Stimulated activated CD8-positive, alpha-beta memory T cell treated with anti-CD3 and anti-CD28 coated beads, Interleukin-15, amount 100 ng/mL, for 4 hours (primary cell): ENCODE results near the gene DNAH3.
"Not testable (repeated sequence)": the region's sequence is repeated elsewhere in the genome, so short reads cannot be mapped to it uniquely, and the experiment has no call there.

Source experiments
- DNase-seq, 2 donors: peaks; one replicate each; pipeline ENCODE4 v3.0.0-alpha.2; 2020; ENCODE audit warnings: low read depth in 2 of 2

Gene DNAH3

DNA sequence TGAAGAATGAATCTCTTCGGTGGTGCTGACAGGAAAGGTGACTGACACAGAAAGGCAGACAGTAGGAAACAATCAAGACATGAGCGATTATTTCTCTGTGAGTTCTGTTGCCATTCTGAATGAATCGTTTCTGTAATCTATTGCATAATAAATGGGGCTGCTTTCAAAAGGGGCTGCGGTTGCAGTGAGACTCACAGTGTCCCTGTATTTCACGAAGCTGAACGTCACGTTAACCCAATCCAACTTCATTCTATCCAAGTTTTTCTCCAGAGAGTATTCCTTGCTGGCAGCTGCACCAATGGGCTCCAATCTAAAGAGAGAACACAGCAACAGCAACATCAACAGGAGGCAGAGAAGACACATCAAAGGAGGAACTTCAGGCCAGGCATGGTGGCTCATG is 75.4 kb downstream of the DNAH3 start:
- no peak for DNase-seq

- DNase-seq, result no peak
Measured at GRCh38 chr16:21072976-21073375, 77.7 kb downstream of the DNAH3 start.

DNA sequence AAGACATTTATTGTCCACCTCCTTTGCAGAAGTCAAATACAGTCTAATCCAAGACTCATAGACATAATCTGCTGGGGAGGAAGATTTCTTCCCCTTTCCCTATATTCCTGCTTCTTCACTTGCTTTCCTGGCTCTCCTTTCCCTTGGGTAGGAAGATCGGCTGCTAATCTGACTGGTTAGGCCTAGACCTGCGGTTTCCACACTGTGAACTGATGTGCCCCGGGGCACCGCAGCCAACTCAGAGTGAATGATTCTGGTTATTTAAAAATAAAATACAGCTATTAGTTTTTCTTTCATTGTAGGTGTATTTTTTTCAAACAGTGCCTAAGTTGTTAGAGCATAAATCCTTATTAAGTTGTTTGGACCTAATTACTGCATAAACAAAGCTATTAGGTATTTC is 78.9 kb downstream of the DNAH3 start:
- DNase-seq, result no peak

DNA sequence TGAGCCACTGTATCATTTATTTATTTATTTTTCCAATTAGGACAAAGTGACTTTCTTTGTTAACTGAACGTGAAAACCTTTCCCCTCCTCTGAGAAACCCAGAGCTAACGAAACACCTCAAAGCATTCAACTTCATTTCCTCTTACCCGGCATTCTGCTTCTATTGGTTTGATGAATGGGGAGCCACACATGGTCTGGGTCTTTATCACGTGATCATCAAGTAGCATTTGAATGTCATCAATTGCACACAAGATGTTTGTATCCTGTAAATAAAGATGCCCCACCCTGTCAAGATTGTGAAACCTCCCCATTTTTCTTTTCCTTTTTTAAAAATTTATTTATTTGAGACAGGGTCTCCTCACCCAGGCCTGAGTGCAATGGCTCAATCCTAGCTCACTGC is 80.1 kb downstream of the DNAH3 start:
- DNase-seq, result no peak

DNA sequence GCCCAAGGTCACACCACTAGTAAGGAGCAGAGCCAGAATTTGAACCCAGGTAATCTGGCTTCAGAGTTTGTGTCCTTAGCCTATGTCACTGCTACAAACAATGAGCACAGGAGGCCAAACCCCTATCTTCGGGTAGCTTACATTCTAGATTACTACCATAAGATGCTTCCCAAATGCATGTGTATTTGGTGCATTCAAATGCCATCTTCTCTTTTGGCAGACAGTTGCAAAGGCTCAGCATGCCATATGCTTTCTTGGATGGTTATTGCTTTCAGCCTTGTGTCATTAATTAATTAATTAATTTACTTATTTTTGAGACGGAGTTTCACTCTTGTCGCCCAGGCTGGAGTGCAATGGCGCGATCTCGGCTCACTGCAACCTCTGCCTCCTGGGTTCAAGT is 80.7 kb downstream of the DNAH3 start:
- DNase-seq, result no peak

- DNase-seq, result no peak
Measured at GRCh38 chr16:21064203-21064602, 86.4 kb downstream of the DNAH3 start.

DNA sequence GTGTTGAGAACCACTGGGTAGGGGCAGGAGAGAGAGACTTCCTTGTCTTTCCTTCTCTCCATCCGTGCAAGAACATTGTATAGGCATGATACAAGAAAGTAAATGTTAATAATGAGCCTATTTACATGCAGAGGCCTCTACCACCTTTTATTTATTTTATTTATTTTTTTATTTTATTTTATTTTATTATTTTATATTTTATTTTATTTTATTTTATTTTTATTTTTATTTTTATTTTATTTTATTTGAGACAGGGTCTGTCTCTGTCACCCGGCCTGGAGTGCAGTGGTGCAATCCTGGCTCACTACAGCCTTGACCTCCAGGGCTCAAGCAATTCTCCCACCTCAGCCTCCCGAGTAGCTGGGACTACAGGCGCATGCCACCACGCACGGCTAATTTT is 87.3 kb downstream of the DNAH3 start:
- not testable (repeated sequence) for DNase-seq

DNA sequence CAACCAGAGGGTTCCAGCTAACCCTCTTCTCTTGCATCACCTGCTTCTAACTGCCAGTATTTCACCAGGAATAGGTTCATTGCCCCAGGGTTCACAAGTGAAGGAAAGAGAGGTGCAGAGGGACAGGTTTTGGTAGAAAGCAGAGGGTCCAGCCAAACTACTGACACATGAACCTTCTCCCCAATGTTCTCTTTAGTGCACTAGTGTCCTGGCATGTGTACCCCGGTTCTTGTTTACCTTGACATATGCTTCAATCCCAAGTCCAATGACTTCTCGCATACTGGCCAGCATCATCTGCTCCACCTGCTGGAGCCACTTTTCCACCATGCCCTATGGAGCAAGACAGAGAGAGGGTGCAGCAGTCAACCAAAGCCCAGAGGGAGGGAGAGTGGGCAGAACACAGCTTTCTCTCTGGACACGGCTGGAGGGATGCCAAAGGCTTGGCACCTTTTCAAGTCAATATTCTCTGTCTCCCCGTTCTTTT is 90.6 kb downstream of the DNAH3 start:
- DNase-seq, result no peak

DNA sequence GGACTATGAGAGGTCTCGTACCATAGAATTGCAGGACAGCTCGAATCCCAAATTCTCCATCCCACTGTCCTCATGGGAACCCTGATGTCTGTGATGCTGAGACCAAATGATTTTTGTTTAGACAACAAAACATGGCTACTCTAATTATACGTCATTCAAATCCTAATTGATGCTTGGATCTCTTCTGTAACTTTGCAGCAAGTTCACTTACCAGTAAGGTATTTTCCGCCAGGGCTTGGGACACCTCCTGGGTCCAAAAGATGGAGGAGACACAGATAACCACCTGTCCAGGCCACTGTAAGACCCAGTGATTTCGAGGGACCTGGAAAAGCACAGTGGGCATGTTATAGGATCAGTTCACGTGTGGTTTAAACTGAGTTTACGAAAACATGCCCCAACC is 92.8 kb downstream of the DNAH3 start:
- DNase-seq, result no peak

GRCh38 chr16:21056396-21056795 is 94.2 kb downstream of the DNAH3 start:
- no peak for DNase-seq

GRCh38 chr16:21055738-21056137 is 94.9 kb downstream of the DNAH3 start:
- not testable (repeated sequence) for DNase-seq

GRCh38 chr16:21053590-21053989 is 97.1 kb downstream of the DNAH3 start:
- no peak for DNase-seq

- not testable (repeated sequence) for DNase-seq
Measured at GRCh38 chr16:21048091-21048912, 102.3 kb downstream of the DNAH3 start.

GRCh38 chr16:21038197-21038596 is 112.4 kb downstream of the DNAH3 start:
- no peak for DNase-seq

DNA sequence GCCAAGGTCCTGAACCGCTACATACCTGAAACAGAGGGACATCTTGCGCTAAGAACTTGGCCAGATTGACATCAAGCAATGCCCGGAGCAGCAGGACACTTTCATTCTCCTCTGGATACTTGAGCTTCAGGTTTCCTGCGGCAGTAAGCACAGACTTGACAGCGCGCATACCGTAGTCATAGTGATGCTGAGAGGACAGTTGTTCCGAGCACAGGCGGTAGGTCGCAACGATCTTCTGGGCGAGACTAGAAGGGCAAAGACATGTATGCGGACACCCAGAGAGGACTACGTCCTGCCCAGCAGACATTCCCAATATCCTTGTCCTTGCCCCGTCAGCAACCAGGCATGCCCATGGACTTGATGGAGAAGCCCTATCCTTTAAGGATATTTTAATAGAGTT is 112.9 kb downstream of the DNAH3 start:
- no peak for DNase-seq

DNA sequence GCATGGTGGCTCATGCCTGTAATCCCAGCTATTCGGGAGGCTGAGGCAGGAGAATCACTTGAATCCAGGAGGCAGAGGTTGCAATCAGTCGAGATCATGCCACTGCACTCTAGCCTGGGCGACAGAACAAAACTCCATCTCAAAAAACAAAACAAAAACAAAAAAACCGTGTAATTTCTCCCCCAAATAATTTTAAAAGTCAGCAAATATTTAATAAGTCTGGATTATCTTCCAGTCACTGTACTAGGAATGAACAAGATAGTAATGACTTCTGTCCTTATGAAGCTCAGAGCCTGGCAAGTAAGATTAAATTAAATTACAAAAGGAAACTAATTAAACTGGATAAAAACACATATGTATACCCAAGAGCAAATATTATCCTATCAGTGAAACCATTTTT is 113.5 kb downstream of the DNAH3 start:
- no peak for DNase-seq

DNA sequence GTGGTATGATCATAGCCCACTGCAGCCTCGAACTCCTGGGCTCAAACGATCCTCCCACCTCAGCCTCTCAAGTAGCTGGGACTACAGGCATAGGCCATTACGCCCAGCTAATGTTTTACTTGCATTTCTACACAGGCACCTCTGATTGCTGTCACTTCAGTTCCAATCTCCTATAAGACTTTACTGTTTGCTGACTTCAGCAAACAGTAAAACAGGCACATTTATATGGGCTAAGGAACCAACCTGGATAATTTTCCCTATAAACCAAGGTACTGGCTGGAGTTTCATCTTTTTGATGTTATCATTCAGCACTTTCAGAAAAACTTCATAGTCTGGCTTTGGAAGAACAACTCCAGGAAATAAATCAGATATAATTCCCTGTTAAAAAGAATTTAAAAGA is 114.2 kb downstream of the DNAH3 start:
- DNase-seq, result no peak

GRCh38 chr16:21033704-21034103 is 116.9 kb downstream of the DNAH3 start:
- DNase-seq, result no peak

- no peak for DNase-seq
Measured at GRCh38 chr16:21033264-21033663, 117.4 kb downstream of the DNAH3 start.

DNA sequence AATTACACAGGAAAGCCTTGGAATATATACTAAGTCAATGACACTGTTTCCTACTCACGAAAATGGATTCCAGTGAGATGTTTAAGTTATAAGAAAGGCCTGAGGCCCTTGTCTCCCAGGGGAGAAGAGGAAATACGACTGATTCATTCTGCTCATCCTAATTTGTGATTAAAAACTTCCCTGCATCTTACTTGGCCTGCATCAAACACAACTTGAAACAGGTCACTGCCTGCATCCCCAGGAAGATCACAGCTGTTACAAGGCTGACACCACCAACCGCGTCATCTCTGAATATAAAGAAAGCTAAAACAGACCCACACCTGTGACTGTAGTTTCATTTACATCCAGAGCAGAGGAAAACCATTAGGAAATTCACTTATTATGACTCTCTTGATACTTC is 121.9 kb downstream of the DNAH3 start:
- DNase-seq, result no peak

GRCh38 chr16:21026846-21027245 is 123.8 kb downstream of the DNAH3 start:
- no peak for DNase-seq

DNA sequence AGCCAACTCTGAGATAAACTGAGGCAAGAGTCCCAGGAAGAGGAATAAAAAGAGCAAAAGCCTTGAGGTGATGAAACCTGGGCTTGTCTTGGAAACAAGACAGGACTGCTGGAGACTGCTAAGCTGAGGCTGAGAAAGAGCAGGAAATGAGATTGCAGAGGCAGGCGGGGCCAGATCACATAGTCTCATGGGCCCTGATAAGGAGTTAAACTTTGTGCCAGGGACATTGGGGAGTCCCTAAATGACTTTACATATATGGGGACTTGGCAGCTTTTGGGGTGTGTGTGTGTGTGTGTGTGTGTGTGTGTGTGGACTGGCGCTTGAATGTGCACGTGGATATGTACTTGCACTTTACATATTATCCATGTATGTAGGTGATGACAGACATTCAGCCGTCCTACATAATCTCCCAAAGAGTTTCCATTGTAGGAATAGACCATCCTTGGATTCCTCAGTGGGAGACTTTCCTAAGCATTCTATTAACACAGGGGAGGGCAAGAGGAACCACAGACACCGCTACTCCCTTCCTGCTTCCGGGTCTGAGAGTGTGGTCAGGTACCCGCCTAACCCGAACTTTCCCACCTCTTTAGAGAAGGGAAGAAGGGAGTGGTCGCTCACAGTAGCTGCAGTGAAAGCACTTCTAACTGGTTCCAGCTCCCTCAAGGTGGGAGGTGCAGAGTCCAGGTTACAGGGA is 127.0 kb downstream of the DNAH3 start:
- DNase-seq, result no peak

- DNase-seq, result no peak
Measured at GRCh38 chr16:21021316-21021715, 129.3 kb downstream of the DNAH3 start.
